ENCODE measurements around the gene SPEG.

Gene SPEG

DNA sequence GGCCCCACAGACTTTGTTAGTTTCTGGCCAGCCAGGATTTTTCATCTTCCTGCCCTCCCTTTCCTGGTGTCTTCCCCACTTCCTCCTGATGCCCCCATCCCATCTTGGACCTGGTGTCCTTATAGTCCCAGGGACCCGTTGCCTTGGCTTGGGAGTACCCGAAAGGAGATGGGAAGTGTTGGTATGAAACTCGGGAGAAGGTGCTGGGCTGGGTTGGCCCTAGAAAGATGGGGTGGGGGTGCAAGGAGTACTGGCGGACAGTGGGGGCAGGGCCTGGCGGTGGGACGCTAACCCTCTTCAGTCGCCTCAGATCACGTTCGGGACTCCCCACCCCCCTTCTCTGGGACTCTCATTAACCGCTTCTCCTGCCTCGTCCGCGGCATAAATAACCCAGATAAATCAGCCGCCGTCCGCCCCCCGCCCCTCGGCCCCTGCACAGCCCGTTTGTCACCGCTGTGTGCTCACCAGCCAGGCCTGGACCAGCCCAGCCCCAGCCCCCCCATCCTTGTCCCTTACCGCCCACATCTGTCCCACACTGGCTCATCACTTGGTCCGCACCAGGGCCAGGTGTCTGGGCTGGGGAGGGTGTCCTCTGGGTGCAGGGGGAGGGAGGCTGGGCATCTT lies 76.0 kb downstream of the SPEG start:
- no peak for DNase-seq

DNA sequence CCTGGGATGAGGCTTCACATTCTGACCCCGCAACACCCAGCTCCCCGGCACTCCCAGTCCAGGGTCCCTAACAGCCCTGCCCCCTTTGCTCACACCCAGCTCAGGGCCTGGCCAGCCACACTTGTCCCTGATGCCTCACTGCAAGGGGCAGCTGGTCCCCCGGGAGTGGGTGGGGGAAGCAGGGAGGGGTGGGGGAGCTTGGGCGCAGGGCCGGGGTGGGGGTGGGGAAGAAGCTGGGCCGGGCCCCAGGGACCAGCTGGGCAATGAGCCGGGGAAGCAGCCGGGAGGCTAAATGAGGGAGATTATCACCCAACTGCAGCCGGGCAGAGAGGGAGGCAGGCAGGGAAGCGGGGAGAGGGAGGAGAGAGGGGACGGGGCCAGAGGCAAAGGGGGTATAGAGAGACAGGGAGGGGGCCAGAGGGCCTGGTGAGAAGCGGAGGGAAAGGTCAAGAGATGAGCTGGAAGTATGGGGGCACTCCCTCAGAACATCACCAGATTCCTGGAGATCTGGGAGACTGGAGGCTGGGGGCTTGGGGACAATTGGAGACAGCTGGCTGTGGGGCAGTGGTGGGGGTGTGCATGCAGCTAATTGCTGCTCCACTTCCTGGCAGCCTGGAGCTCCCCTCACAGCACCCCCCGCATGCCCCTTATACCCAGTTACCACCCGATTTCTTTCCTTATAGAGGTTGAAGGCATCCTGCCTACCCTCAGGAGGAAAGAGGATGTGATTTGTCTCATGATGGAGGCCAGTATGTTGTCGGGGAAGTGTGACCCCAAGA lies 77.1 kb downstream of the SPEG start:
- peak in 4 of 51 donors; percentile 15 to 17 (median 16) for DNase-seq

DNA sequence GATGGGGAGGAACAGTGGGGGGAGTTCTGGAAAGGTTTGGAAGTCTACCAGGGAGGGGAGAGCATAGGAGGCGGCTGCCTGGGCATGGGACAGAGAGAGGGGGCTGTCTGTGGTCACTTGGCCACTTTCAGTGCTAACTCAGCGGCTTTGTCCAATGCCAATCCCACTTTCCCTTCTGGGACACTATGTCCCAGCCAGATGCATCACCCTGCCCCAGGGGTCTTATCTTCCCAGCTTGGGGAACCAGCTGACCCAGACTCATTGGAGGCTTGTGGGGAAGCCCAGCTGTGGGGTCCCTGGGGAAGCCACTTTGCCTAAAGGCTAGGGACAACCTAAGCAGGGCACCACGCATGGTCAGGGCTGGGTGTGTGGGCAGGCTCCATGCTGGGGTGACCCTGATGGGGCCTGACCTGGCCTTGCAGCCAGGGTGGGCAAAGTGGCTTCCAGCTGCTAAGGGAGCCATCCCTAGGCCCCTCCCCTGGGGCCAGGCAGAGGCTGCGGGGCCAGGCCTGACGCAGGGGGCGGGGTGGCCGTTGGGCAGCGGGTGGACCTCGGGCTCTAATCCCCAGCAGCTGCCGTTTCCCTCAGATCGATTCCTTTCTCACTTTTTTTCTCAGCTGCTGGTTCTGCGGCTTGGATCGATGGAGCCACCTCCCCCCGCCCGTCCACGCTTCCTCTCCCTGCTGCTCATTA lies 78.0 kb downstream of the SPEG start:
- DNase-seq: no peak

DNA sequence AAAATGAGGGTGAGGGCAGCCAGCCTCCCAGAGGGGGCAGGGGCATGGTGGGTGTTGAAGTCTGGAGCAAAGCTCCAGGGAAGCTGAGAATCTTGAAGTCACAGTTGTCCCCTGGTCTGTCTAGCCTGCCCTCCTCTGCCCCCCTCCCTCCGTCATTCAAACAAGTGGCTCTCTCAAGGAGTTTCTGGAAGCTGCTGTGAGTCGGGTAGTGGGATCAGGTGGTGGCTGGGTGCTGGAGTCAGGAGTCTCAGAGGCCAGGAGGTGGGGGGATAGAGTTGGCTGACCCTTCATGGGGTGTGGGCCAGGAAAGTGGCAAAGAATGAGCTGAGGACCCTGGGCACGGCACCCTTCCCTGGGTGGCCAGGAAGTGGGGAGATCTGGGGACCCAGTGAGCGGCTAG lies 79.1 kb downstream of the SPEG start:
- no peak for DNase-seq

DNA sequence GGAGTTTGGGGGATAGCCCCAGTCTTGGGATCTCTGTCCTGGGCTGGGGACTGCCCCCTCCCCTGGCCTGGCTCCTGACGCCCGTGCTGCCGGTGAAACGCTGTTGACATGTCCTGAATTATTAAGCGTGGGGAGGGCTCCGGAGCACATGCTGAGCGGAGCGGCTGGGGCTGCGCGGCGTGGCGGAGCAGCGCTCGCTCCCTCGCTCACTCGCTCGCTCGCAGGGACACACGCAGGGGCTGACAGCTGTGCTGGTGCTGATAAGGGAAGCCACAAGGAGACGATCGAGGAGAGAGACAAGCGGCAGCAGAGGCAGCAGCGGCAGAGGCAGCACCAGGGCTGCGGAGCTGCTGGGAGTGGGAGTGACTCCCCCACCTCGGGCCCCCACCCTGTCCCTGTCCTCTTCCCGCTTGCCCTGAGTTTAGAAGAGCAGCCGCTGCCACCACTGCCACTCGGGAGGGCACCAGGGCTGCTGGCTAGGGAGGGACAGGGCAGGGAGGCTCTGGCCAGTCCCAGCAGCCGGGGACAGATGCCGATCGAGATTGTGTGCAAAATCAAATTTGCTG lies 79.6 kb downstream of the SPEG start, which contains the start of gene ASIC4:
Gene ASIC4 (plus strand): TSS at position 287 of the 566 bp plus-strand sequence. CDS start 243 bp downstream, at position 530.
- peak in 7 of 51 donors; percentile 11 to 32 (median 17) for DNase-seq

DNA sequence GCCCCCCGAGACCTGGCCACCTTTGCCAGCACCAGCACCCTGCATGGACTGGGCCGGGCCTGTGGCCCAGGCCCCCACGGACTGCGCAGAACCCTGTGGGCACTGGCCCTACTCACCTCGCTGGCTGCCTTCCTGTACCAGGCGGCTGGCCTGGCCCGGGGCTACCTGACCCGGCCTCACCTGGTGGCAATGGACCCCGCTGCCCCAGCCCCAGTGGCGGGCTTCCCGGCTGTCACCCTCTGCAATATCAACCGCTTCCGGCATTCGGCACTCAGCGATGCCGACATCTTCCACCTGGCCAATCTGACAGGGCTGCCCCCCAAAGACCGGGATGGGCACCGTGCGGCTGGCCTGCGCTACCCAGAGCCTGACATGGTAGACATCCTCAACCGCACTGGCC lies 80.2 kb downstream of the SPEG start:
- no peak for DNase-seq

DNA sequence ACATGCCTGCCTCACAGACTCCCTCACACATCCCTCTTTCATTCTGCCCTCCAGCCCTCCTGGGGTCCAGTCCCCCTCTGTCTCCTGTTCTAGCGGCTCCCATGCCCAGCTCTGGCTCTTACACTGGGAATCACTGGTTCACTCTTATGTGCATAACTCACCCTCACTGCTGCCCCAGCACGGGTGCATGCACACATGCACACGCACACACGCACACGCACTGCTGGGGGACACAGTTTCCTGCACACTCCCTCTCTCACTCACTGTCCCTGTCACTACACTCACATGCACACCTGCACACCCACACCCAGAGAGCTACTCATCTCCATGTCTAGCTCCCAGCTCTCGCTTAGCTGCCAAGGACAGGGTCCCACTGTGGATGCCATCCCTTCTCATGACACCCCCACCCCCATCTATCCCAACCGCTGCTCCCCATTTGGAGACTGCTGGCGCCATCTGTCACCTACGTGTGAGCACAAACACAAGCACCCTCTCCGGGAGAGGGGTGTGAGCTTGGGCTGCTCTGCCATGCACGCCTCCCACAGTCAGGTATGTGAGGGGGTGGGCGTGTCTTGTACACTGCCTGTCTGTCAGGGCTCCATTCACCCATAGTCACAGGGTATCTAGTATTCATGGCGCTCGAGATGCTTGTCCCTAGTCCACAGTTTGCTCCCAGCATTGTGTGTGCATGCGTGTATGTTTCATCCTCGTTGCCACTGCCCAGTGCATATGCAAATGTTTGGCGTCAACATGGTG lies 81.4 kb downstream of the SPEG start:
- DNase-seq: peak in 1 of 51 donors; percentile 8

DNA sequence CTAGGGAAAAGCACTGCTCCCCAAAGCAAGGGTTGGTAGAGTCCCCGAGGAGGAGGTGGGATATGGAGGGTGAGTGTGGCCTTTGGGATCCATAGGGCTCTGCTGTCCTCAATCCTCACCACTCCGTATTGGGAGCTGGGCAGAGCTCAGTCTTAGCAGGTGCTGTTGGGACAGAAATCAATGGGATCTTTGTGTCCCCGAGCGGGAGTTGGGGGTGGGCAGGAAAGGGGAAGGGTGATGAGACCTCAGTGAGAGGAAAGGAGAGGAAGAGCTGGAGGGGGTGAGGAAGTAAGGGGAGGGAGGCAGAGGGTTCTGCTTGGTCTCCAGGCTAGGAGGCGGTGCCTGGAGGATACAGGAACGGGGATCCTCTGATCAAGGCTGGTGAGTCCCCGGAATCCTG lies 82.2 kb downstream of the SPEG start:
- no peak for DNase-seq

DNA sequence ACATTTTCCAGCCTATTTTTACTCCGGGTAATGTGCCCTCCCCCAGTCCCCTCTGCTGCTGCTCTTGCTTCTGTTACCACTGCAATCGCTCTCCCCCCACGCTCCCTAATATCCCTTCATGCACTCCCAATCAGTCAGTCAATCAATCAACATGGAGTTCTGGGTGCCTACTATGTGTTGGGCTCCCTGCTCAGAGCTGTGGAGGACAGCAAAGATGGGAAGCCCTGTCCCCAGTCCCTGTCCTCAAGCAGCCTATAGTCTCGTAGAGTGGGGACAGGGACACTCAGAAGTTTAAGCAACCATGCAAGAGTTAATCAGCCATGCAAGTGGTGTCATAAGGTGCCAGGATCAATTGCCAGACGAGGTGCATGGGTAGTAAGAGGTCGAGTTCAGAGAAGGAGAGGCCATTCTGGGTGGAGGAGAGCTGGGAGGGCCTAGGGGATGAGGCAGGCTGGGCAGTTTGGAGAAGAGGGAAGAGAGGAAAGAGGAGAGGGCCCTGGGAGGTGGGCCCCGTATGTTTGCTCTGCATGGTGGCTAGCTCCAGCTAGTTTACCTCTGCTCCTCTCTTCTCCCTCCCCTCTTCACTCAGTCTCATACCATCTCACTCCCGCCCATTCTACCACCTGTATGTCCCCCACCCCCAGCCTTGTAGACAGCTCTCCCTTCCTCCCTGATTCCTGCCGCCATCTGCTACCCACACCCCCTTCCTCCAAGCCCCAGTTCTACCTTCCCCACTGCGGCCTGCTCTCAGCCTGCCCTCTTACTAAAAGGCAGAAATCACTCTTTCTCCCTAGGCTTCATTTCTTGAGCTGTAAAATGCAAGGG lies 83.5 kb downstream of the SPEG start:
- DNase-seq: no peak

DNA sequence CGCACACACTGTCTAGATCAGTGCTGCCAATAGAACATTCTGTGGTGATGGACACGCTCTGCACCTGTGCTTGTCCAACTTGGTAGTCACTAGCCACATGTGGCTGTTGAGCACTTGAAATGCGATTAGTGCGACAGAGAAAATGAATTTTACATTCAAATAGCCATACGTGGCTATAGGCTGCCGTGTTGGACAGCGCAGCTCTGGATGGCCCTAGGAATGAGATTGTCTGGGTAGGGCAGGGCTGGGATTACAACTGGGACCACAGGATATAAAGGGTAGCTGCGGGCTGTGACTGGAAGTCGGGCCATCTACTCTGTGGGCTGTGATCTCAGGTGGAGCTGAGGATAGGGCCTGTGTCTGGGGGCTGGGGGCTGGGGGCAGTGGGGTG lies 84.9 kb downstream of the SPEG start:
- DNase-seq: no peak

DNA sequence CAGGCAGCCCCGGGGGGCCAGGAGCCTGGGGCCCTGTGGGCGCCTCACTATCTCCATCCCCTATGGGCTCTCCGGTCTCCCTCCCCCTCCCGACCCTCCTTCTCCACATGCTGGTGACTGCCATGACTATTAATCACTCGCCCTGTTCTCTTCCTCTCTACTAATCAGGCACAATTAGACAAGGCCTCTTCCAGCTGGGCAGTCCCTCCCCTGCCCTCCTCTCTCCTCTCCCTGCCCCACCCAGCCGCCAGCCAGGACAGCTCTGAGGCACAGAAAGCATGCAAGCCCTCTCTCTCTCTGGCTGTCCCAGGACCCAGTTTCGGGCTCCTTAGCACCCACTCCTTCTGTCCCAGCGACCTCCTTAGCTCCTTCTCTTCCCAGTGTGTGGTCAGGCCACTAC lies 85.4 kb downstream of the SPEG start:
- no peak for DNase-seq

DNA sequence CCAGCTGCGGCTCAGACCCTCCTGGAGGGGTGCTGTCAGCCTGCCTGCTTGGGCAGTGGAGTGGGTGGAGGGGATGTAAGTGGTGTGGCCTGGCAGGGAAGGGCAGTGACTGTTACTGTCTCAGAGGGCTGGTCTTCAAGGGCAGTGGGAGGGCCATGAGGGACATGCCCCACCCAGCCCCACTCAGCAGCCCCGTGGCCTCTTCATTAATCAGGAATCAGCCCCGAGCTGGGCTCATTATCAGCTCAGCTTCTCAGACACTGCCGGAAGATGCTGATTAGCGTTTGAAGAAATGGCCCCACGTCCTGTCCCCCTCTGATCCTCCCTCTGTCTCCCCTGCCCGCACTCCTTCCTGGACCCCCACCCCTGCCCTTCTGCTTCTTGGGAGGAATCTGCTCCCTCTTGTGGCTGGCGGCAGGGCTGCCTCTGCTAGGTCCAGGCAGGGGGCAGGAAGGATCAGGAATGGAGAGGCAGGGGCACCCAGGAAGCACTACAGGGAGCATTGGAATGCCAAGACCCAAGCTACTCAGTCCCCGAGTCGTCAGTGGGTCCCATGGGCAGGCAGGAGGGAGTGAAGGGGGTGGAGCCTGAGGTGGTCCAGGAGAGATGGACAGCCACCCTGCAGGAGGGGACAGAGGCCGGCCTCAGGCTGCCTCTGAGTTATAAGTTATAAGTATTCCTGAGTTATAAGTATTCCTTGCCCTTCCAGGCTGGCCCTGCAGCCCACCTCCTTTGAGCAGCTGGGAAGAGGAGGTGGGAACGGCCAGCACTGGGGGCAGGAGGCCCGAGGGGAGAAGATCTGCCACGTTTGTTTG lies 86.6 kb downstream of the SPEG start:
- DNase-seq: peak in 4 of 51 donors; percentile 15 to 30 (median 20)

DNA sequence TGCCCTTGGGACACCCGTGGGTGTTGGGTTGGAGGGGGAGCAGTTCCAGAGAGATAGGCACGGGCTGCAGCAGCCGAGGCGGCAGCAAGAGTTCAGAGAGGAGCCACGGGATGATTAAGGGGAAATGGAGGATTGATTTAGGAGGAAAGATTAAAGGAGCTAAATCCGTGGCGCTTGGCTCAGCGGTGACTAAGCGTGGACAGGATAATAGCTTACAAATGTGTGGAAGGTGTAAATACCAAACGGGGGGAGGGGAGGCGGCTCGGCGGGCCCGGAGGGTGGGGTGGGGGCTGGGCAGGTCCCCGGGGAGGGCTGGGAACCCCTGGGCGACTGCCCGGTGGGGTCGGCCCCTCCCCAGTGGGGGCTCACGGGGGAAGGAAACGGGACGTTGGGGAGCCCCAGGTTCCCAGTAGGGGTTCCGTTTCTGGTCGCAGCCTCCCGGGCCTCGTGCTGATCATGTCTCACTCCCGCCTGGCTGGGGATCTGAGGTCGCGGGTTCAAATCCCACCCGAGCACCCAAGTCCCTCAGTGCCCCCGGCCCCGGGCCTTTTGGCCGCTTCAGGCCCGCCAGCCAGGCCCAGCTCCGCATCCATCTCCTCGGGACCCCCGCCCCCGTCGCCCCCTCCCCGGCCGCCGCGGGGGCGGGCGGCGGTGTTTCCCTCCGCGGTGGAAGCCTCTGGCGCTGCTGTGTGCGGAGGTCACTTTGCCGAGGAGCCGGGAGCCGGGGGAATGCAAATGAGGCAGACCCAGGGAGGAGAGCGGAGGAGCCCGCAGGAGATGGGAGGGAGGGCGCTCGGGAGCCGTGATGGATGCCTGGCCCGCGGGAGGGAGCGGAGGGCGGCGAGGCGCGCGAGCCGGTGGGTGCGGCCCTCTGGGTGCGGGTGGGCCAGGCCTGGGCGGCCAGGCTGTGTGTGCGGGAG lies 87.7 kb downstream of the SPEG start:
- peak in 17 of 51 donors; percentile 11 to 58 (median 32) for DNase-seq

DNA sequence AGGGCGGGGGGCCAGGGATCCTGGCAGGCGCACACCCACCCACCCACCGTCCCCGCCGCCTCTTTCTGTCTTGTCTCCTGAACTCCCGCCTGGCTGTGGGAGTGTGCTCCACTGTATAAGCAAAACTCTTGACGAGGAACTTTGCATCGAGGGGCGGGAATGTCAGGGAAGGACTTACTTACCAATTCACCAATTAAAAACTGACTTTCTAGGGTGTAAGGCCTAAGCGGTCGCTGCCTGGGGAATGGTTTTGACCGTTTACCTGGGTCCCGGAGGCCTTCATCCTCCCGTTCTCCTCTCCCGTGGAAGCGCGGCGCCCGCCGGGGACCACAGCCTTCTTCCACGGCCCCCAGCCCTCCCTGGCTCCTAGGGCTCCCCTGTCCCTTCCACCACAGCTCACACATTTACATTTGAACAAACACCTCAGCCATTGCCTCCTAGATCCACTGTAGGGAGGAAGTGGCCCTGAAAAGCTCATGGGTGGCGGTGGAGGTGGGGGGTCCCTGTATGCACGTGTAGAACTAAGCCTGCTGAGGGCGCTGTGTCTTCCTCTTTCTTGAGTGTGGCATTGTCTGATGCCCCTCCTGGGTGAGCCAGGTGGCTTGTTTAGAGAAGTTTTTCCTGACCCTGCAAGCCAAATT lies 88.5 kb downstream of the SPEG start:
- DNase-seq: peak in 1 of 51 donors; percentile 58

DNA sequence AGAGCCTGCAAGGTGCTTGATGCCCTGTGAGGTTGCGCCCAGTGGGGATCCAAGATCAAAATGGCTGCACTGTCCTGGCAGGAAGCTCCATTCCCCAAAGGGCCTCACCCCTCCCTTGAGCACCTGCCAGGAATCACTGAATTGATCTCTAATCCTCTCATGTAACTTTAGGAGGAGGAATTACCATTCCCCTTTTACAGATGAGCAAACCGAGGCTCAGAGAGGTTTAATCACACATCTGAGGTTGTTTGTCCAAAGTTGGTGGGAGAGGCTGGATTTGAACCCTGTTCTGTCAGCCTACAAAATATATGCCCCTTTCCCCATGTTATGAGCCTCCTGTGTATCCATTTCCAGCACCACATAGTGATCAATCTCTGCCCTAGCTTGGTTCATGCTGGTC lies 90.2 kb downstream of the SPEG start:
- DNase-seq: no peak

DNA sequence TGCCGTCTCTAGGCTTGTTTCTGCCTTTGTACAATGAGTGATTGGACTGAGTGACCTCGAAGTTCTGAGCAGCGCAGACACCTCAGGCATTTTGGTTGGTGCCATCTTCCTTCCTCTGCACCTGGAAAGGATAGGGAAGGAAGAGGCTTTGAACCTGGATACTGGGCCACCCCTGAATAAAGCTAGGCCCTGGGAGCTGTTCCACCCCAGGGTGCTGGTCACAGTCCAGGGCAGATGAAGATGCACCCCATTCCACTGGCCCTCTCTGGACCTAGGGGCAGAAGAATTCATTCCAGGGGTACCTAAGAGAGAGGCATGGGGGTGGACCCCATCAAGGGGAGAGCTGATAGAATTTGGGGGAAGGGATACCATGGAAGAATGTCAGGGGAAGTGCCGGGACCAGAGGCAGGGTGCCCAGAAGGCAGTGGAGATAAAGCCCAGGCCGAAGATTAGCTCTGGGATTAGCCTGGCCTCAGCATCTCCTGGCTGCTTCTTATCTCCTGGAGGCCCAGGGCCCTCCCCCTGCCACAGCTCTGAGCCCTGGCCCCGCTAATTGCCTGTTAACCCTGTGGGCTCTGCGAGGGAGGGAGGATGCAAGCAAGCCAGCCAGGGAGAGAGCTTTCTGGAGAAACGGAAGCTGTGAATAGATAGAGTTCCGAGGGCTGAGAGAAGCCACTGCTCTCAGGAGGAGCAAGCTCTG lies 91.0 kb downstream of the SPEG start:
- no peak for DNase-seq

Data from hypothalamus (tissue), 51 donors.